Liver (tissue), 3 donors: Measurements from ENCODE around the gene UBE3D.

Experiments
- FOXA1 ChIP-seq: IDR thresholded peaks from 2 replicates; pipeline ENCODE4 v1.6.1; 2016; ENCODE audit warnings: antibody characterized with exemption
- JUND ChIP-seq, 2 donors: IDR thresholded peaks; 2 replicates each; pipeline ENCODE4 v1.6.1; 2016; ENCODE audit warnings: antibody characterized with exemption in 2 of 2
- TAF1 ChIP-seq: conservative IDR thresholded peaks from 2 replicates; pipeline ENCODE4 v1.6.1; 2016; ENCODE audit warnings: antibody characterized with exemption, mild to moderate bottlenecking
- YY1 ChIP-seq: IDR thresholded peaks from 2 replicates; pipeline ENCODE4 v1.6.1; 2016; ENCODE audit warnings: antibody characterized with exemption, mild to moderate bottlenecking
- TF ChIP-seq, protein P1 (sequence below): fragments of 150-350 bp; IDR thresholded peaks from 2 replicates; pipeline ENCODE4 v1.5.1; 2017; ENCODE audit warnings: improper control_type of control experiment, low read depth, low read length; ENCODE audit not compliant: missing input control
- TF ChIP-seq, protein P2 (sequence below): IDR thresholded peaks from 2 replicates; pipeline ENCODE4 v1.6.1; 2016; ENCODE audit warnings: antibody characterized with exemption
- TF ChIP-seq, protein P3 (sequence below): IDR thresholded peaks from 2 replicates; pipeline ENCODE4 v1.6.1; 2016; ENCODE audit warnings: antibody characterized with exemption, mild to moderate bottlenecking
- TF ChIP-seq, protein P4 (sequence below): IDR thresholded peaks from 2 replicates; pipeline ENCODE4 v1.6.1; 2016; ENCODE audit warnings: antibody characterized with exemption
- donor health status: healthy.
- donor health status: healthy.

GRCh38 chr6:82865461-82865860 is 200.2 kb downstream of the UBE3D start:
- TF ChIP-seq, protein P1, sequence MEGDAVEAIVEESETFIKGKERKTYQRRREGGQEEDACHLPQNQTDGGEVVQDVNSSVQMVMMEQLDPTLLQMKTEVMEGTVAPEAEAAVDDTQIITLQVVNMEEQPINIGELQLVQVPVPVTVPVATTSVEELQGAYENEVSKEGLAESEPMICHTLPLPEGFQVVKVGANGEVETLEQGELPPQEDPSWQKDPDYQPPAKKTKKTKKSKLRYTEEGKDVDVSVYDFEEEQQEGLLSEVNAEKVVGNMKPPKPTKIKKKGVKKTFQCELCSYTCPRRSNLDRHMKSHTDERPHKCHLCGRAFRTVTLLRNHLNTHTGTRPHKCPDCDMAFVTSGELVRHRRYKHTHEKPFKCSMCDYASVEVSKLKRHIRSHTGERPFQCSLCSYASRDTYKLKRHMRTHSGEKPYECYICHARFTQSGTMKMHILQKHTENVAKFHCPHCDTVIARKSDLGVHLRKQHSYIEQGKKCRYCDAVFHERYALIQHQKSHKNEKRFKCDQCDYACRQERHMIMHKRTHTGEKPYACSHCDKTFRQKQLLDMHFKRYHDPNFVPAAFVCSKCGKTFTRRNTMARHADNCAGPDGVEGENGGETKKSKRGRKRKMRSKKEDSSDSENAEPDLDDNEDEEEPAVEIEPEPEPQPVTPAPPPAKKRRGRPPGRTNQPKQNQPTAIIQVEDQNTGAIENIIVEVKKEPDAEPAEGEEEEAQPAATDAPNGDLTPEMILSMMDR, result no peak
- TF ChIP-seq, protein P2, sequence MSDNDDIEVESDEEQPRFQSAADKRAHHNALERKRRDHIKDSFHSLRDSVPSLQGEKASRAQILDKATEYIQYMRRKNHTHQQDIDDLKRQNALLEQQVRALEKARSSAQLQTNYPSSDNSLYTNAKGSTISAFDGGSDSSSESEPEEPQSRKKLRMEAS, result no peak
- TF ChIP-seq, protein P3, sequence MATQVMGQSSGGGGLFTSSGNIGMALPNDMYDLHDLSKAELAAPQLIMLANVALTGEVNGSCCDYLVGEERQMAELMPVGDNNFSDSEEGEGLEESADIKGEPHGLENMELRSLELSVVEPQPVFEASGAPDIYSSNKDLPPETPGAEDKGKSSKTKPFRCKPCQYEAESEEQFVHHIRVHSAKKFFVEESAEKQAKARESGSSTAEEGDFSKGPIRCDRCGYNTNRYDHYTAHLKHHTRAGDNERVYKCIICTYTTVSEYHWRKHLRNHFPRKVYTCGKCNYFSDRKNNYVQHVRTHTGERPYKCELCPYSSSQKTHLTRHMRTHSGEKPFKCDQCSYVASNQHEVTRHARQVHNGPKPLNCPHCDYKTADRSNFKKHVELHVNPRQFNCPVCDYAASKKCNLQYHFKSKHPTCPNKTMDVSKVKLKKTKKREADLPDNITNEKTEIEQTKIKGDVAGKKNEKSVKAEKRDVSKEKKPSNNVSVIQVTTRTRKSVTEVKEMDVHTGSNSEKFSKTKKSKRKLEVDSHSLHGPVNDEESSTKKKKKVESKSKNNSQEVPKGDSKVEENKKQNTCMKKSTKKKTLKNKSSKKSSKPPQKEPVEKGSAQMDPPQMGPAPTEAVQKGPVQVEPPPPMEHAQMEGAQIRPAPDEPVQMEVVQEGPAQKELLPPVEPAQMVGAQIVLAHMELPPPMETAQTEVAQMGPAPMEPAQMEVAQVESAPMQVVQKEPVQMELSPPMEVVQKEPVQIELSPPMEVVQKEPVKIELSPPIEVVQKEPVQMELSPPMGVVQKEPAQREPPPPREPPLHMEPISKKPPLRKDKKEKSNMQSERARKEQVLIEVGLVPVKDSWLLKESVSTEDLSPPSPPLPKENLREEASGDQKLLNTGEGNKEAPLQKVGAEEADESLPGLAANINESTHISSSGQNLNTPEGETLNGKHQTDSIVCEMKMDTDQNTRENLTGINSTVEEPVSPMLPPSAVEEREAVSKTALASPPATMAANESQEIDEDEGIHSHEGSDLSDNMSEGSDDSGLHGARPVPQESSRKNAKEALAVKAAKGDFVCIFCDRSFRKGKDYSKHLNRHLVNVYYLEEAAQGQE, result no peak
- TF ChIP-seq JUND (IDR thresholded peaks at IDR 0.05) (no peak), FOXA1 (no peak), YY1 (no peak), TAF1 (no peak)
- TF ChIP-seq, protein P4, sequence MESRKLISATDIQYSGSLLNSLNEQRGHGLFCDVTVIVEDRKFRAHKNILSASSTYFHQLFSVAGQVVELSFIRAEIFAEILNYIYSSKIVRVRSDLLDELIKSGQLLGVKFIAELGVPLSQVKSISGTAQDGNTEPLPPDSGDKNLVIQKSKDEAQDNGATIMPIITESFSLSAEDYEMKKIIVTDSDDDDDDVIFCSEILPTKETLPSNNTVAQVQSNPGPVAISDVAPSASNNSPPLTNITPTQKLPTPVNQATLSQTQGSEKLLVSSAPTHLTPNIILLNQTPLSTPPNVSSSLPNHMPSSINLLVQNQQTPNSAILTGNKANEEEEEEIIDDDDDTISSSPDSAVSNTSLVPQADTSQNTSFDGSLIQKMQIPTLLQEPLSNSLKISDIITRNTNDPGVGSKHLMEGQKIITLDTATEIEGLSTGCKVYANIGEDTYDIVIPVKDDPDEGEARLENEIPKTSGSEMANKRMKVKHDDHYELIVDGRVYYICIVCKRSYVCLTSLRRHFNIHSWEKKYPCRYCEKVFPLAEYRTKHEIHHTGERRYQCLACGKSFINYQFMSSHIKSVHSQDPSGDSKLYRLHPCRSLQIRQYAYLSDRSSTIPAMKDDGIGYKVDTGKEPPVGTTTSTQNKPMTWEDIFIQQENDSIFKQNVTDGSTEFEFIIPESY, result no peak
